SK-N-SH treated with all-trans-retinoic acid at 6 μM for 48 hours (cell line): ENCODE results near the gene PIP4K2C.

Source experiments
- ATAC-seq: fragments of 200-7000 bp; cut with Tn5 transposase; 3 replicates; pipeline ENCODE4 v1.9.1; 2020; ENCODE audit warnings: mild to moderate bottlenecking, moderate library complexity
- ARNTL ChIP-seq: fragments of 450-650 bp; formaldehyde crosslinking; IDR thresholded peaks from 2 replicates; pipeline ENCODE4 v1.5.0; 2020; ENCODE audit warnings: low read depth, mild to moderate bottlenecking, moderate library complexity, borderline replicate concordance
- BACH2 ChIP-seq: fragments of 250-450 bp; sonication (Bioruptor Pico); IDR thresholded peaks from 2 replicates; pipeline ENCODE4 v1.9.0; 2021; ENCODE audit warnings: mild to moderate bottlenecking, borderline replicate concordance
- CREB5 ChIP-seq: fragments of 250-450 bp; sonication (Bioruptor Pico); IDR thresholded peaks from 2 replicates; pipeline ENCODE4 v1.5.1; 2020; ENCODE audit warnings: low read depth, mild to moderate bottlenecking, moderate library complexity
- CSDC2 ChIP-seq: fragments of 250-450 bp; sonication (Bioruptor Pico); IDR thresholded peaks from 2 replicates; pipeline ENCODE4 v1.5.0; 2020; ENCODE audit warnings: mild to moderate bottlenecking, moderate library complexity
- CSRNP3 ChIP-seq: fragments of 250-450 bp; sonication (Bioruptor Pico); IDR thresholded peaks from 2 replicates; pipeline ENCODE4 v1.5.1; 2021; ENCODE audit warnings: mild to moderate bottlenecking, moderate library complexity
- ESRRG ChIP-seq: fragments of 250-450 bp; sonication (Bioruptor Pico); IDR thresholded peaks from 2 replicates; pipeline ENCODE4 v1.6.1; 2021; ENCODE audit warnings: mild to moderate bottlenecking
- GLIS3 ChIP-seq: fragments of 250-450 bp; sonication (Bioruptor Pico); IDR thresholded peaks from 2 replicates; pipeline ENCODE4 v1.5.0; 2020; ENCODE audit warnings: mild to moderate bottlenecking, moderate library complexity
- OSR1 ChIP-seq: fragments of 250-450 bp; sonication (Bioruptor Pico); IDR thresholded peaks from 2 replicates; pipeline ENCODE4 v1.8.0; 2022; ENCODE audit warnings: moderate library complexity, mild to moderate bottlenecking, inconsistent platforms
- PATZ1 ChIP-seq: fragments of 250-450 bp; sonication (Bioruptor Pico); IDR thresholded peaks from 2 replicates; pipeline ENCODE4 v1.8.0; 2020; ENCODE audit warnings: mild to moderate bottlenecking, moderate library complexity, borderline replicate concordance
- POU6F1 ChIP-seq: fragments of 250-450 bp; sonication (Bioruptor Pico); IDR thresholded peaks from 2 replicates; pipeline ENCODE4 v1.8.0; 2021; ENCODE audit warnings: low read depth, mild to moderate bottlenecking, moderate library complexity, borderline replicate concordance
- PPARA ChIP-seq: fragments of 250-450 bp; sonication (Bioruptor Pico); IDR thresholded peaks from 2 replicates; pipeline ENCODE4 v1.5.0; 2020; ENCODE audit warnings: mild to moderate bottlenecking, borderline replicate concordance
- SNAI2 ChIP-seq: fragments of 250-450 bp; sonication (Bioruptor Pico); IDR thresholded peaks from 2 replicates; pipeline ENCODE4 v1.5.0; 2020; ENCODE audit warnings: mild to moderate bottlenecking, moderate library complexity
- TCF4 ChIP-seq: fragments of 250-450 bp; sonication (Bioruptor Pico); IDR thresholded peaks from 2 replicates; pipeline ENCODE4 v1.8.0; 2021; ENCODE audit warnings: mild to moderate bottlenecking, moderate library complexity, borderline replicate concordance
- TOX ChIP-seq: fragments of 250-450 bp; sonication (Bioruptor Pico); IDR thresholded peaks from 2 replicates; pipeline ENCODE4 v1.8.0; 2021; ENCODE audit warnings: mild to moderate bottlenecking, moderate library complexity, borderline replicate concordance
- ZC3H10 ChIP-seq: fragments of 250-450 bp; sonication (Bioruptor Pico); IDR thresholded peaks from 2 replicates; pipeline ENCODE4 v1.5.1; 2021; ENCODE audit warnings: mild to moderate bottlenecking, moderate library complexity
- ZFP3 ChIP-seq: fragments of 250-450 bp; sonication (Bioruptor Pico); IDR thresholded peaks from 2 replicates; pipeline ENCODE4 v1.5.0; 2020; ENCODE audit warnings: mild to moderate bottlenecking, moderate library complexity
- ZFP30 ChIP-seq: fragments of 450-650 bp; formaldehyde crosslinking; IDR thresholded peaks from 2 replicates; pipeline ENCODE4 v1.5.0; 2022; ENCODE audit warnings: mild to moderate bottlenecking, moderate library complexity
- ZNF565 ChIP-seq: fragments of 450-650 bp; formaldehyde crosslinking; conservative IDR thresholded peaks from 2 replicates; pipeline ENCODE4 v1.5.0; 2020; ENCODE audit warnings: low read depth, mild to moderate bottlenecking, moderate library complexity
- ZNF70 ChIP-seq: fragments of 450-650 bp; formaldehyde crosslinking; IDR thresholded peaks from 2 replicates; pipeline ENCODE4 v1.5.0; 2020; ENCODE audit warnings: mild to moderate bottlenecking, moderate library complexity
- ZNF8 ChIP-seq: fragments of 450-650 bp; formaldehyde crosslinking; IDR thresholded peaks from 2 replicates; pipeline ENCODE4 v1.5.0; 2020; ENCODE audit warnings: mild to moderate bottlenecking, moderate library complexity

The PIP4K2C gene

GRCh38 chr12:57623811-57624390, 32.9 kb downstream of the PIP4K2C start (continued):
- no peak for TF ChIP-seq BACH2 (CRISPR knock-in tag)

GRCh38 chr12:57624441-57625220, 33.6 kb downstream of the PIP4K2C start:
- no peak for ATAC-seq
- TF ChIP-seq PATZ1 (no peak), CREB5 (CRISPR knock-in tag) (no peak), ZNF8 (no peak), POU6F1 (CRISPR knock-in tag) (no peak), PPARA (CRISPR knock-in tag) (no peak), GLIS3 (no peak), TOX (CRISPR knock-in tag) (no peak), ZC3H10 (CRISPR knock-in tag) (no peak), TCF4 (CRISPR knock-in tag) (no peak), SNAI2 (CRISPR knock-in tag) (no peak), CSRNP3 (CRISPR knock-in tag) (no peak), ZFP3 (no peak), ARNTL (CRISPR knock-in tag) (no peak), ZNF70 (CRISPR knock-in tag) (no peak), ZFP30 (CRISPR knock-in tag) (no peak), CSDC2 (CRISPR knock-in tag) (no peak), ZNF565 (no peak)

- TF ChIP-seq ESRRG (CRISPR knock-in tag) (no peak), ZC3H10 (CRISPR knock-in tag) (no peak), CSRNP3 (CRISPR knock-in tag) (no peak), OSR1 (CRISPR knock-in tag) (no peak), TOX (CRISPR knock-in tag) (no peak), ARNTL (CRISPR knock-in tag) (no peak)
- no peak for ATAC-seq
These were observed 34.5 kb downstream of the PIP4K2C start for GRCh38 chr12:57625261-57626032.
